ENCODE results near the gene ATXN7. TPM values are rescaled to one million over a fixed set of nuclear protein-coding genes. Genes with fewer than 3 reads are reported as not detected.

The ATXN7 gene
- total RNA-seq, 4 donors from 2014 or later = 22.2 to 42.8 (median 35.0) TPM

- no peak for TF ChIP-seq CTCF (IDR thresholded peaks at IDR 0.05; ENCODE audit: low read depth)
Observed at GRCh38 chr3:64046996-64047594, 183.4 kb downstream of the ATXN7 start.

GRCh38 chr3:64047787-64048186 lies 184.1 kb downstream of the ATXN7 start:
- TF ChIP-seq CTCF (IDR thresholded peaks at IDR 0.05; ENCODE audit: low read depth) = no peak

GRCh38 chr3:64048631-64049061 lies 185.0 kb downstream of the ATXN7 start:
- no peak for TF ChIP-seq CTCF (IDR thresholded peaks at IDR 0.05; ENCODE audit: low read depth)

GRCh38 chr3:64049136-64049535 lies 185.5 kb downstream of the ATXN7 start:
- no peak for TF ChIP-seq CTCF (IDR thresholded peaks at IDR 0.05; ENCODE audit: low read depth)

DNA sequence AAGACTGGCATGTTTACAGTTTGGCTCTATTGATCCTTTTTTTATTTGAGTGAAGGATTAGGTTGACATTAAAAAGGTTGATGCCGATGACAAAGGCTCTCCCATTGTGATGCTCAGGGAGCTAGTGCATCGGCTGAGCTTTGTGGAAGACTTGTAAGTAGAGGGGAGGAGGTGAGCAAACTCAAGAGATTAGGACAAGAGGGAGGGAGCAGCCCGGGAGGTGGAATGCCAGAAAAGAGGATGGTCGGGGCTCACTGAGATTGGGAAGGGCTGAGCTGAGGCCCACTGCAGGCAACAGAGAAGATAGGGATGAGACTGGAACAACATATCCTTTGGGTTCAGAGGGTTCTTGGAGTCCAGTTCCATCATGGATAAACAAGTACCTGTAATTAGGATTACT lies 186.2 kb downstream of the ATXN7 start:
- no peak for TF ChIP-seq CTCF (IDR thresholded peaks at IDR 0.05; ENCODE audit: low read depth)

Small RNA genes within 50 kb of the gene (small RNA-seq; reads per million reads assigned to genes)
- not detected for gene SCAANT1

Other genes with a start within 250 kb of the ATXN7 start
- gene SNTN, start 211.2 kb upstream of the ATXN7 start, total RNA-seq = not detected
- not detected for gene C3orf49, start 44.6 kb upstream of the ATXN7 start, total RNA-seq
- 100 to 1,000 TPM in 1 of 4 donors, 10 to 100 TPM in 3; 32.0 to 113 (median 49.6) TPM for gene THOC7, start 62 bp upstream of the ATXN7 start, total RNA-seq
- gene SCAANT1, start 48.5 kb downstream of the ATXN7 start, total RNA-seq = not detected
- 10 to 100 TPM; 51.8 to 89.0 (median 75.4) TPM for gene PSMD6, start 159.6 kb downstream of the ATXN7 start, total RNA-seq